ENCODE results near the gene PPARA.

Gene PPARA

GRCh38 chr22:46237453-46238124 is 87.3 kb downstream of the PPARA start:
- DNase-seq (ENCODE audit: low read depth, low spot score) = no peak
- no peak overlapping the region for H3K27ac ChIP-seq

GRCh38 chr22:46238541-46238940 is 88.2 kb downstream of the PPARA start:
- no peak for DNase-seq (ENCODE audit: low read depth, low spot score)
- no peak overlapping the region for H3K27ac ChIP-seq

GRCh38 chr22:46239261-46240048 is 89.1 kb downstream of the PPARA start:
- no peak for DNase-seq (ENCODE audit: low read depth, low spot score)
- H3K27ac ChIP-seq = no peak overlapping the region

- DNase-seq (ENCODE audit: low read depth, low spot score) = no peak
- H3K27ac ChIP-seq = no peak overlapping the region
Measured at GRCh38 chr22:46240073-46240472, 89.7 kb downstream of the PPARA start.

GRCh38 chr22:46240506-46240905 is 90.2 kb downstream of the PPARA start:
- no peak overlapping the region for H3K27ac ChIP-seq
- no peak for DNase-seq (ENCODE audit: low read depth, low spot score)

GRCh38 chr22:46240907-46241306 is 90.6 kb downstream of the PPARA start:
- DNase-seq (ENCODE audit: low read depth, low spot score) = no peak
- H3K27ac ChIP-seq = no peak overlapping the region

GRCh38 chr22:46241396-46242007 is 91.2 kb downstream of the PPARA start:
- DNase-seq (ENCODE audit: low read depth, low spot score) = no peak
- H3K27ac ChIP-seq = no peak overlapping the region

GRCh38 chr22:46242076-46242475 is 91.8 kb downstream of the PPARA start:
- H3K27ac ChIP-seq = no peak overlapping the region
- no peak for DNase-seq (ENCODE audit: low read depth, low spot score)

GRCh38 chr22:46244771-46245170 is 94.4 kb downstream of the PPARA start:
- H3K27ac ChIP-seq = no peak overlapping the region

GRCh38 chr22:46245511-46245910 is 95.2 kb downstream of the PPARA start:
- no peak overlapping the region for H3K27ac ChIP-seq
- DNase-seq (ENCODE audit: low read depth, low spot score) = no peak

More at GRCh38 chr22:46244771-46245170, 94.4 kb downstream of the PPARA start:
- no peak for DNase-seq (ENCODE audit: low read depth, low spot score)

- no peak overlapping the region for H3K27ac ChIP-seq
Measured at GRCh38 chr22:46246178-46246577, 95.9 kb downstream of the PPARA start.

GRCh38 chr22:46247443-46247975 is 97.2 kb downstream of the PPARA start:
- no peak for DNase-seq (ENCODE audit: low read depth, low spot score)
- H3K27ac ChIP-seq = no peak overlapping the region

More at GRCh38 chr22:46246178-46246577, 95.9 kb downstream of the PPARA start:
- DNase-seq (ENCODE audit: low read depth, low spot score) = no peak

- peak; percentile 26 for DNase-seq (ENCODE audit: low read depth, low spot score)
Measured at GRCh38 chr22:46250035-46250782, 99.9 kb downstream of the PPARA start, which contains the start of gene CDPF1. Gene CDPF1, minus strand, starts transcription at chr22:46250293. Its CDS starts 2,009 bp downstream, at chr22:46248284.

GRCh38 chr22:46250783-46251125 is 100.4 kb downstream of the PPARA start:
- DNase-seq (ENCODE audit: low read depth, low spot score) = no peak
- H3K27ac ChIP-seq = peak overlapping the region; percentile 36

More at GRCh38 chr22:46250035-46250782, 99.9 kb downstream of the PPARA start, which contains the start of gene CDPF1:
- peak within 1 kb of the TSS; percentile 36 for H3K27ac ChIP-seq

GRCh38 chr22:46251266-46251665 is 100.9 kb downstream of the PPARA start:
- DNase-seq (ENCODE audit: low read depth, low spot score) = no peak
- no peak overlapping the region for H3K27ac ChIP-seq

- H3K27ac ChIP-seq = no peak overlapping the region
- no peak for DNase-seq (ENCODE audit: low read depth, low spot score)
Measured at GRCh38 chr22:46251816-46252380, 101.6 kb downstream of the PPARA start.

GRCh38 chr22:46256358-46256958 is 106.1 kb downstream of the PPARA start:
- H3K27ac ChIP-seq = no peak overlapping the region
- peak; percentile 56 for DNase-seq (ENCODE audit: low read depth, low spot score)

- no peak overlapping the region for H3K27ac ChIP-seq
- no peak for DNase-seq (ENCODE audit: low read depth, low spot score)
Measured at GRCh38 chr22:46259374-46259773, 109.0 kb downstream of the PPARA start.

GRCh38 chr22:46260038-46260437 is 109.7 kb downstream of the PPARA start:
- no peak overlapping the region for H3K27ac ChIP-seq
- no peak for DNase-seq (ENCODE audit: low read depth, low spot score)

All from epithelial cell of prostate (primary cell).